ENCODE measurements around the gene NKAIN2.

DNA sequence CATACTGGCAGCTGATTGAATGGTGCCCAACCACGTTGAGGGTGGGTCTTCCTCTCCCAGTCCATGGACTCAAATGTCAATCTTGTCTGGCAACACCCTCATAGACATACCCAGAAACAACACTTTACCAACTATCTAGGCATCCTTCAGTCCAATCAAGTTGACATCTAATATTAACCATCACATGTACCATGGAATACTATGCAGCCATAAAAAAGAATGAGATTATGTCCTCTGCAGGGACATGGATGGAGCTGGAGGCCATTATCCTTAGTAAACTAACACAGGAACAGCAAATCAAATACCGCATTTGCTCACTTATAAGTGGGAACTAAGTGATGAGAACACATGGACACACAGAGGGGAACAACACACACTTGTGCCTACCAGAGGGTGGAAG lies 951.7 kb downstream of the NKAIN2 start:
- TF ChIP-seq, protein P1, sequence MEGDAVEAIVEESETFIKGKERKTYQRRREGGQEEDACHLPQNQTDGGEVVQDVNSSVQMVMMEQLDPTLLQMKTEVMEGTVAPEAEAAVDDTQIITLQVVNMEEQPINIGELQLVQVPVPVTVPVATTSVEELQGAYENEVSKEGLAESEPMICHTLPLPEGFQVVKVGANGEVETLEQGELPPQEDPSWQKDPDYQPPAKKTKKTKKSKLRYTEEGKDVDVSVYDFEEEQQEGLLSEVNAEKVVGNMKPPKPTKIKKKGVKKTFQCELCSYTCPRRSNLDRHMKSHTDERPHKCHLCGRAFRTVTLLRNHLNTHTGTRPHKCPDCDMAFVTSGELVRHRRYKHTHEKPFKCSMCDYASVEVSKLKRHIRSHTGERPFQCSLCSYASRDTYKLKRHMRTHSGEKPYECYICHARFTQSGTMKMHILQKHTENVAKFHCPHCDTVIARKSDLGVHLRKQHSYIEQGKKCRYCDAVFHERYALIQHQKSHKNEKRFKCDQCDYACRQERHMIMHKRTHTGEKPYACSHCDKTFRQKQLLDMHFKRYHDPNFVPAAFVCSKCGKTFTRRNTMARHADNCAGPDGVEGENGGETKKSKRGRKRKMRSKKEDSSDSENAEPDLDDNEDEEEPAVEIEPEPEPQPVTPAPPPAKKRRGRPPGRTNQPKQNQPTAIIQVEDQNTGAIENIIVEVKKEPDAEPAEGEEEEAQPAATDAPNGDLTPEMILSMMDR (IDR thresholded peaks at IDR 0.05; ENCODE audit: extremely low read depth in 1 of 2, insufficient read depth in 1 of 2, low read depth in 1 of 2, low read length in 2 of 2), result no peak
- TF ChIP-seq POLR2A (IDR thresholded peaks at IDR 0.05; ENCODE audit: low read depth, low read length) (no peak), JUN (IDR thresholded peaks at IDR 0.05; ENCODE audit: borderline replicate concordance, insufficient read depth, insufficient read length, low read depth) (no peak), EZH2 (IDR thresholded peaks at IDR 0.05; ENCODE audit: borderline replicate concordance, low read depth, low read length, severe bottlenecking) (no peak), FOS (IDR thresholded peaks at IDR 0.05; ENCODE audit: borderline replicate concordance, insufficient read depth, low read length) (no peak), MYC (IDR thresholded peaks at IDR 0.05; ENCODE audit: low read depth, low read length) (no peak), POLR2AphosphoS5 (IDR thresholded peaks at IDR 0.05; ENCODE audit: insufficient read depth, low read depth, low read length) (no peak)
- TF ChIP-seq, protein P2, sequence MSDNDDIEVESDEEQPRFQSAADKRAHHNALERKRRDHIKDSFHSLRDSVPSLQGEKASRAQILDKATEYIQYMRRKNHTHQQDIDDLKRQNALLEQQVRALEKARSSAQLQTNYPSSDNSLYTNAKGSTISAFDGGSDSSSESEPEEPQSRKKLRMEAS (IDR thresholded peaks at IDR 0.05; ENCODE audit: insufficient read depth, insufficient read length), result no peak
